T-cell (primary cell): ENCODE measurements around the gene SLC19A2. TPM values are rescaled to one million over a fixed set of nuclear protein-coding genes. Genes with fewer than 3 reads are reported as not detected.
A peak's percentile ranks its signal among the peaks of the same experiment; 100 is the strongest.

Experiments used
- ATAC-seq, 4 experiments: fragments of 200-7000 bp in 3 of 4; fragments of 150-1000 bp in 1 of 4; cut with Tn5 transposase; replicated peaks in 1 of 4; 1 replicate in 3 of 4; 2 replicates in 1 of 4; pipeline ENCODE4 v1.10.0; 2021; ENCODE audit warnings: moderate library complexity in 3 of 4, mild to moderate bottlenecking in 2 of 4, moderate number of reproducible peaks in 1 of 4
- CTCF ChIA-PET, 2 donors: fragments of 300-600 bp; sonication (Branson Sonifier 250); formaldehyde crosslinking; loops; one replicate each; lab custom pipeline; 2022; ENCODE audit warnings: antibody characterized with exemption in 2 of 2; lab: Charles Lee
- POLR2A ChIA-PET, 2 donors: fragments of 300-600 bp; sonication (Branson Sonifier 250); formaldehyde crosslinking; loops; one replicate each; lab custom pipeline; 2022; ENCODE audit warnings: antibody characterized with exemption in 2 of 2; lab: Charles Lee
- DNase-seq, 35 experiments: peaks; one replicate each; pipeline versions ENCODE4 v3.0.0 to v3.0.0-alpha.2; 2013 to 2023
- H3K27ac ChIP-seq: one replicate; pipeline ENCODE4 v1.5.1; 2013; ENCODE audit warnings: low read length
- H3K27me3 ChIP-seq, 2 experiments: replicated peaks in 1 of 2; 1 replicate in 1 of 2; 2 replicates in 1 of 2; pipeline versions ENCODE4 v1.6.1 to v1.7.0; 2013; ENCODE audit warnings: low read length in 1 of 2, mixed read lengths in 1 of 2; ENCODE audit not compliant: control insufficient read depth in 2 of 2, insufficient read depth in 2 of 2; ENCODE audit errors: extremely low read depth in 1 of 2
- H3K36me3 ChIP-seq, 2 donors: 1 replicate in 1 of 2; 2 replicates in 1 of 2; pipeline versions ENCODE4 v1.6.1 to v1.7.0; 2013; ENCODE audit warnings: low read length in 1 of 2; ENCODE audit not compliant: control insufficient read depth in 2 of 2, insufficient read depth in 1 of 2; ENCODE audit errors: extremely low read depth in 1 of 2
- H3K4me1 ChIP-seq, 2 experiments: 1 replicate in 1 of 2; 2 replicates in 1 of 2; pipeline versions ENCODE4 v1.6.1 to v1.7.0; 2013; ENCODE audit warnings: low read length in 2 of 2, mixed read lengths in 1 of 2; ENCODE audit not compliant: insufficient read depth in 2 of 2, control insufficient read depth in 1 of 2; ENCODE audit errors: extremely low read depth in 1 of 2
- H3K4me3 ChIP-seq, 2 donors: 1 replicate in 1 of 2; 2 replicates in 1 of 2; pipeline versions ENCODE4 v1.5.1 to v1.7.0; 2013; ENCODE audit warnings: mild to moderate bottlenecking in 2 of 2, low read length in 1 of 2, moderate library complexity in 1 of 2; ENCODE audit not compliant: control insufficient read depth in 1 of 2; ENCODE audit errors: extremely low read depth in 1 of 2
- H3K9me3 ChIP-seq: 2 replicates; pipeline ENCODE4 v1.7.0; 2013
- H3K27ac Mint-ChIP-seq, 2 donors: one replicate each; pipeline ENCODE4 v1.8.0; 2020 to 2021; ENCODE audit warnings: mild to moderate bottlenecking in 2 of 2, mixed read lengths in 2 of 2
- H3K27me3 Mint-ChIP-seq, 2 donors: one replicate each; pipeline ENCODE4 v1.8.0; 2021 to 2022; ENCODE audit warnings: mixed read lengths in 2 of 2
- H3K36me3 Mint-ChIP-seq: one replicate; pipeline ENCODE4 v1.8.0; 2021; ENCODE audit warnings: mixed read lengths
- H3K4me1 Mint-ChIP-seq, 3 donors: one replicate each; pipeline ENCODE4 v1.8.0; 2020 to 2022; ENCODE audit warnings: mixed read lengths in 3 of 3, mild to moderate bottlenecking in 1 of 3
- H3K4me3 Mint-ChIP-seq, 3 donors: one replicate each; pipeline ENCODE4 v1.8.0; 2020 to 2022; ENCODE audit warnings: mild to moderate bottlenecking in 3 of 3, mixed read lengths in 3 of 3, moderate library complexity in 3 of 3
- H3K9me3 Mint-ChIP-seq, 3 donors: one replicate each; pipeline ENCODE4 v1.8.0; 2020 to 2022; ENCODE audit warnings: mixed read lengths in 3 of 3
- WGBS: methylation state at CpG from one replicate; pipeline ENCODE4 v1.1.5; 2013; ENCODE audit warnings: missing lambda C conversion rate; ENCODE audit not compliant: insufficient coverage; 5-methylcytosine and 5-hydroxymethylcytosine counted together
- total RNA-seq, 35 experiments: library from RNA in 6 of 35; stranded (reverse) in 6 of 35; fragments of 120-200 nt in 1 of 35; gene quantifications; one replicate each; pipeline versions ENCODE4 v1.2.1 to v1.2.4 and lab custom pipeline; 2013 to 2026

The SLC19A2 gene
- total RNA-seq, 5 donors from 2014 or later (not counting 1 experiment from before 2014, with no cell fraction given): 2.7 to 4.7 (median 3.8) TPM

- peak overlapping the region in 1 of 3 donors; percentile 92 for H3K4me3 Mint-ChIP-seq
- no peak for DNase-seq
- H3K27ac Mint-ChIP-seq: no peak overlapping the region
- ChIA-PET CTCF (no interaction called here), POLR2A (interaction anchor here (0.5 kb wide), 2 partner anchors 121 to 206 kb away, joined by 3 read pairs; no protein-coding TSS in a partner anchor)
- H3K9me3 Mint-ChIP-seq: no peaks in the 10 kb centered on the region
- no peak for ATAC-seq
- Histone ChIP-seq H3K27ac (no peak overlapping the region), H3K36me3 (no peaks in the 10 kb centered on the region), H3K4me3 (no peak overlapping the region), H3K4me1 (peaks cover 7 to 11% of the 10 kb centered on the region in 2 experiments), H3K9me3 (no peaks in the 10 kb centered on the region), H3K27me3 (no peaks in the 10 kb centered on the region)
- WGBS: 100% methylated on average over 4 of the region's 5 CpGs
- no peaks in the 10 kb centered on the region for H3K36me3 Mint-ChIP-seq
- H3K4me1 Mint-ChIP-seq: peaks cover 33 to 49% (median 39%) of the 10 kb centered on the region in 3 donors
- H3K27me3 Mint-ChIP-seq: peaks cover 0 to 3% of the 10 kb centered on the region in 2 donors
These were observed 2.2 kb downstream of the SLC19A2 start for GRCh38 chr1:169483500-169483966.

- peaks cover 10% of the 10 kb centered on the region for H3K36me3 Mint-ChIP-seq
- ATAC-seq (no peak), DNase-seq (no peak)
- H3K4me3 Mint-ChIP-seq: no peak overlapping the region
- Histone ChIP-seq H3K36me3 (no peaks in the 10 kb centered on the region), H3K4me3 (no peak overlapping the region), H3K9me3 (no peaks in the 10 kb centered on the region), H3K27ac (no peak overlapping the region), H3K27me3 (no peaks in the 10 kb centered on the region), H3K4me1 (peaks cover 4 to 5% of the 10 kb centered on the region in 2 experiments)
- ChIA-PET CTCF (interaction anchor here in 1 of 2 donors (0.6 to 0.7 kb wide), 2 partner anchors 10 to 1321 kb away, joined by 3 to 9 read pairs; no protein-coding TSS in a partner anchor), POLR2A (interaction anchor here in 1 of 2 donors (0.8 kb wide), 1 partner anchor 14 kb away, joined by 4 read pairs; no protein-coding TSS in a partner anchor)
- H3K4me1 Mint-ChIP-seq: peaks cover 15 to 24% (median 21%) of the 10 kb centered on the region in 3 donors
- H3K9me3 Mint-ChIP-seq: no peaks in the 10 kb centered on the region
- no peak overlapping the region for H3K27ac Mint-ChIP-seq
- no peaks in the 10 kb centered on the region for H3K27me3 Mint-ChIP-seq
- no CpG with 5 or more reads among the region's 1 CpG for WGBS
These were observed 6.2 kb downstream of the SLC19A2 start for GRCh38 chr1:169479363-169480066.

- WGBS: no CpG with 5 or more reads among the region's 5 CpGs
- CTCF ChIA-PET: interaction anchor here in 1 of 2 donors (0.6 to 0.7 kb wide), 3 partner anchors 15 to 1057 kb away, joined by 3 to 5 read pairs (median 3); no protein-coding TSS in a partner anchor
- no peaks in the 10 kb centered on the region for H3K36me3 ChIP-seq
These were observed 7.6 kb downstream of the SLC19A2 start for GRCh38 chr1:169478094-169478672.

GRCh38 chr1:169475806-169476387 is 9.8 kb downstream of the SLC19A2 start:
- H3K27me3 ChIP-seq: no peaks in the 10 kb centered on the region
- H3K9me3 Mint-ChIP-seq: no peaks in the 10 kb centered on the region
- no peaks in the 10 kb centered on the region for H3K4me1 ChIP-seq
- H3K36me3 Mint-ChIP-seq: peaks cover 10% of the 10 kb centered on the region
- ChIA-PET CTCF (interaction anchor here in 1 of 2 donors (0.7 kb wide), 1 partner anchor 48 kb away, joined by 3 read pairs; no protein-coding TSS in a partner anchor), POLR2A (no interaction called here)
- H3K4me3 Mint-ChIP-seq: no peak overlapping the region
- H3K36me3 ChIP-seq: no peaks in the 10 kb centered on the region
- no peak overlapping the region for H3K27ac ChIP-seq
- no peak overlapping the region for H3K4me3 ChIP-seq
- ATAC-seq (no peak), DNase-seq (no peak)
- H3K9me3 ChIP-seq: no peaks in the 10 kb centered on the region
- H3K27ac Mint-ChIP-seq: no peak overlapping the region
- H3K4me1 Mint-ChIP-seq: peaks cover 0 to 6% (median 0%) of the 10 kb centered on the region in 3 donors
- 100% methylated on average over 2 of the region's 3 CpGs for whole genome bisulfite sequencing
- no peaks in the 10 kb centered on the region for H3K27me3 Mint-ChIP-seq

More at GRCh38 chr1:169478094-169478672, 7.6 kb downstream of the SLC19A2 start:
- Mint-ChIP-seq H3K36me3 (peaks cover 10% of the 10 kb centered on the region), H3K27ac (no peak overlapping the region), H3K4me3 (no peak overlapping the region), H3K4me1 (peaks cover 2 to 10% (median 8%) of the 10 kb centered on the region in 3 donors), H3K27me3 (no peaks in the 10 kb centered on the region), H3K9me3 (no peaks in the 10 kb centered on the region)
- POLR2A ChIA-PET: interaction anchor here in 1 of 2 donors (0.7 kb wide), 1 partner anchor 675 kb away, joined by 3 read pairs; no protein-coding TSS in a partner anchor
- no peak for ATAC-seq
- H3K4me3 ChIP-seq: no peak overlapping the region
- no peaks in the 10 kb centered on the region for H3K4me1 ChIP-seq
- no peaks in the 10 kb centered on the region for H3K9me3 ChIP-seq
- H3K27me3 ChIP-seq: no peaks in the 10 kb centered on the region
- no peak overlapping the region for H3K27ac ChIP-seq
- no peak for DNase-seq

GRCh38 chr1:169474302-169474995 is 11.3 kb downstream of the SLC19A2 start:
- ChIA-PET POLR2A (no interaction called here), CTCF (no interaction called here)
- Mint-ChIP-seq H3K4me1 (no peaks in the 10 kb centered on the region), H3K9me3 (no peaks in the 10 kb centered on the region), H3K36me3 (peaks cover 10% of the 10 kb centered on the region), H3K27me3 (no peaks in the 10 kb centered on the region), H3K27ac (no peak overlapping the region), H3K4me3 (no peak overlapping the region)
- no peak for DNase-seq
- no peaks in the 10 kb centered on the region for H3K4me1 ChIP-seq
- no peaks in the 10 kb centered on the region for H3K27me3 ChIP-seq
- H3K4me3 ChIP-seq: no peak overlapping the region
- ATAC-seq: no peak
- no CpG with 5 or more reads among the region's 1 CpG for WGBS
- H3K27ac ChIP-seq: no peak overlapping the region
- H3K9me3 ChIP-seq: no peaks in the 10 kb centered on the region
- no peaks in the 10 kb centered on the region for H3K36me3 ChIP-seq

- ATAC-seq: no peak
- no peak for DNase-seq
- Mint-ChIP-seq H3K36me3 (peaks cover 10% of the 10 kb centered on the region), H3K27ac (no peak overlapping the region), H3K4me3 (no peak overlapping the region), H3K27me3 (no peaks in the 10 kb centered on the region), H3K9me3 (no peaks in the 10 kb centered on the region), H3K4me1 (no peaks in the 10 kb centered on the region)
- Histone ChIP-seq H3K4me1 (no peaks in the 10 kb centered on the region), H3K9me3 (no peaks in the 10 kb centered on the region), H3K4me3 (no peak overlapping the region), H3K36me3 (no peaks in the 10 kb centered on the region), H3K27ac (no peak overlapping the region), H3K27me3 (no peaks in the 10 kb centered on the region)
- POLR2A ChIA-PET: no interaction called here
- CTCF ChIA-PET: interaction anchor here in 1 of 2 donors (0.6 kb wide), 1 partner anchor 106 kb away, joined by 3 read pairs; no protein-coding TSS in a partner anchor
- WGBS: no CpG with 5 or more reads among the region's 5 CpGs
These were observed 12.4 kb downstream of the SLC19A2 start for GRCh38 chr1:169473347-169473746.
